Smooth muscle cell (in vitro differentiated cells): ENCODE data around the gene SLX4. TPM values are rescaled to one million over a fixed set of nuclear protein-coding genes. Genes with fewer than 3 reads are reported as not detected.

ENCODE experiments used
- DNase-seq: peaks from one replicate; lab custom pipeline; 2025; ENCODE audit not compliant: unreplicated experiment; lab: John Stamatoyannopoulos, UW
- H2AFZ ChIP-seq: fragments of 200-600 bp; sonication (generic); 2 replicates; pipeline ENCODE4 v1.6.0; 2016; ENCODE audit warnings: antibody characterized with exemption, low read depth, mild to moderate bottlenecking
- H3F3A ChIP-seq: fragments of 200-600 bp; sonication (generic); 2 replicates; pipeline ENCODE4 v1.6.0; 2017; ENCODE audit warnings: antibody characterized with exemption, low read depth
- H3K27ac ChIP-seq: fragments of 200-600 bp; sonication (generic); 2 replicates; pipeline ENCODE4 v1.5.1; 2016; ENCODE audit warnings: low read depth, mild to moderate bottlenecking
- H3K27me3 ChIP-seq: fragments of 200-600 bp; sonication (generic); 2 replicates; pipeline ENCODE4 v1.6.1; 2016; ENCODE audit warnings: low read depth, mild to moderate bottlenecking
- H3K36me3 ChIP-seq: fragments of 200-600 bp; sonication (generic); 2 replicates; pipeline ENCODE4 v1.5.1; 2016; ENCODE audit warnings: low read depth
- H3K4me1 ChIP-seq: fragments of 200-600 bp; sonication (generic); 2 replicates; pipeline ENCODE4 v1.5.1; 2016; ENCODE audit warnings: low read depth
- H3K4me2 ChIP-seq: fragments of 200-600 bp; sonication (generic); 2 replicates; pipeline ENCODE4 v1.6.0; 2016; ENCODE audit warnings: mild to moderate bottlenecking
- H3K4me3 ChIP-seq: fragments of 200-600 bp; sonication (generic); 2 replicates; pipeline ENCODE4 v1.5.1; 2016; ENCODE audit warnings: mild to moderate bottlenecking
- H3K79me2 ChIP-seq: fragments of 200-600 bp; sonication (generic); 2 replicates; pipeline ENCODE4 v1.6.0; 2016; ENCODE audit warnings: low read depth, mild to moderate bottlenecking
- H3K9ac ChIP-seq: fragments of 200-600 bp; sonication (generic); 2 replicates; pipeline ENCODE4 v1.6.0; 2016; ENCODE audit warnings: low read depth
- H3K9me3 ChIP-seq: fragments of 200-600 bp; sonication (generic); replicated peaks from 2 replicates; pipeline ENCODE4 v1.5.1; 2016; ENCODE audit warnings: low read depth
- H4K20me1 ChIP-seq: fragments of 200-600 bp; sonication (generic); 2 replicates; pipeline ENCODE4 v1.6.0; 2016; ENCODE audit warnings: low read depth
- WGBS: methylation state at CpG from one replicate; pipeline ENCODE4 v1.1.7; 2016; ENCODE audit warnings: low lambda C conversion rate; 5-methylcytosine and 5-hydroxymethylcytosine counted together
- polyA plus RNA-seq: library from polyadenylated mRNA; unstranded; fragments of >200 nt; fragmentation: Nextera tagmentation; extraction: Ambion mirVana; gene quantifications from 2 replicates; pipeline ENCODE4 v1.2.1, GENCODE V29; 2016
- total RNA-seq: library from RNA; depleted of rRNA; stranded (reverse); fragments of >200 nt; gene quantifications from 2 replicates; pipeline ENCODE4 v1.2.3, GENCODE V29; 2014
- TF ChIP-seq, protein P1 (sequence below): fragments of 200-600 bp; sonication (generic); IDR thresholded peaks from 2 replicates; pipeline ENCODE4 v1.5.1; 2017; ENCODE audit warnings: borderline replicate concordance, mild to moderate bottlenecking, antibody characterized with exemption; ENCODE audit not compliant: insufficient read depth, poor library complexity, severe bottlenecking

The SLX4 gene
- total and polyA plus RNA-seq, 2 experiments from 2014 or later: 3.5 to 3.6 TPM

DNA sequence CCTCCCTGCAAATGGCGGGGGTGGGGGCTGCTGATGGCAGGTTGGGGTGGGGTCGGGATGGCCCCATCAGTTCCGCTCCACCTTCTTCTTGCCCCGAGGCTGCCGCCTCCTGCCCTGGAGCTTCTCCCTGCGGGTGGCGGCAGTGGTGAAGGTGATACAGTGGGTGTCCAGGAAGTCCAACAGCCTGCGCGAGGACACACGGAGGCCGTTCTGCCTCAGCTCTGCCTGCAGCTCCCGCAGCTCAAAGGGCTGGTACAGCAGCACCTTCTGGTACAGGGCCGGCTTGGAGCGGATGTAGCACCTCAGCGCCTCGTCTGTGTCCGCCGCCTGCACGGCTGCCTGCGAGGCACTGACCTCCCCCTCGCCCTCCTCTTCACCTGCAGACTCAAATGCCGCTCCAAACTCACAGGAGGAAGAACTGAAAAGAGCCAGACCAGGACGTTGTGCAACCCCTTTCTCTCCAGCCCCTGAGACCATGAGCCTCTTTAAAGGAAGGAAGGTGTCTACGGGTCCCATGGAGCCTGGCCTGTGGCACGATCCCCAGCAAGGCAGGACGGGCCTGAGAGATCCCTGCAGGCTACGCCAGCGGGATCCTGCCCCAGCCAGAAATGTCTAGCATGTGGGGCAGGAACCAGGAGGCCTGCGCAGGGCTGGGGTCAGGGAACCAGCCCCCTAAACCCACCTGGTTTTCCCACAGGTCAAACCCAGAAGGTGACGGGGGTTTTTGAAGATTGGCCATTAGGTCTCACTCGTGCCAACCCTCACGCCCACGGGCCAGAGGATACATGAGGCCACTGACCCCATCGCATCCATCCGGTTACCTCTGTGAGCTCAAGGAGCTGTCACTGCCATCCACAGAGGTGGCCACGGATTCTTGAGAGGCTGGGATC is 28.9 kb downstream of the SLX4 start:
- no peaks in the 10 kb centered on the region for H3K4me1 ChIP-seq
- TF ChIP-seq, protein P1, sequence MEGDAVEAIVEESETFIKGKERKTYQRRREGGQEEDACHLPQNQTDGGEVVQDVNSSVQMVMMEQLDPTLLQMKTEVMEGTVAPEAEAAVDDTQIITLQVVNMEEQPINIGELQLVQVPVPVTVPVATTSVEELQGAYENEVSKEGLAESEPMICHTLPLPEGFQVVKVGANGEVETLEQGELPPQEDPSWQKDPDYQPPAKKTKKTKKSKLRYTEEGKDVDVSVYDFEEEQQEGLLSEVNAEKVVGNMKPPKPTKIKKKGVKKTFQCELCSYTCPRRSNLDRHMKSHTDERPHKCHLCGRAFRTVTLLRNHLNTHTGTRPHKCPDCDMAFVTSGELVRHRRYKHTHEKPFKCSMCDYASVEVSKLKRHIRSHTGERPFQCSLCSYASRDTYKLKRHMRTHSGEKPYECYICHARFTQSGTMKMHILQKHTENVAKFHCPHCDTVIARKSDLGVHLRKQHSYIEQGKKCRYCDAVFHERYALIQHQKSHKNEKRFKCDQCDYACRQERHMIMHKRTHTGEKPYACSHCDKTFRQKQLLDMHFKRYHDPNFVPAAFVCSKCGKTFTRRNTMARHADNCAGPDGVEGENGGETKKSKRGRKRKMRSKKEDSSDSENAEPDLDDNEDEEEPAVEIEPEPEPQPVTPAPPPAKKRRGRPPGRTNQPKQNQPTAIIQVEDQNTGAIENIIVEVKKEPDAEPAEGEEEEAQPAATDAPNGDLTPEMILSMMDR: no peak
- no peak overlapping the region for H2AFZ ChIP-seq
- H3K27ac ChIP-seq: no peak overlapping the region
- no peak overlapping the region for H3K9ac ChIP-seq
- no peaks in the 10 kb centered on the region for H3K27me3 ChIP-seq
- no peak overlapping the region for H3K4me2 ChIP-seq
- no peaks in the 10 kb centered on the region for H3F3A ChIP-seq
- no peaks in the 10 kb centered on the region for H3K36me3 ChIP-seq
- WGBS: 97% methylated on average over 36 of the region's 36 CpGs
- H4K20me1 ChIP-seq: no peaks in the 10 kb centered on the region
- no peaks in the 10 kb centered on the region for H3K9me3 ChIP-seq
- no peaks in the 10 kb centered on the region for H3K79me2 ChIP-seq
- DNase-seq: no peak
- no peak overlapping the region for H3K4me3 ChIP-seq

DNA sequence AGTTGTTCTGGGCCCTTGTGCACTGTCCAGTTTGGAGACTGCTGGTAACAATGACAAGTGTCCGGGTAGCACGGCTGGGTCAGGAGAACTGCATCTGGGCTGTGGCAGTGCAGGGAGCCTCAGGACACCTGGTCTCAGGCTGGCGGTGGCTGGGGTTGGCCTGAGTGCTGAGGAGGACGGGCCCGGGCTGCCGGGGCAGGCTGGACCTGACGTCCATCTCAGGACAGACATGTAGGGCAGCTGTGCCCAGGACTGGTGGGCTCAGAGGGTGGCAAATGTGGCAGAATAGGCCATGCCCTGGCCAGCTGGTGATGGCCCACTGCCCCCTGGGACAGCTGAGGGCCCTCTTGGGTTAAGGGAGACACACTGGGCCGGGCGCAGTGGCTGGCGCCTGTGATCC is 30.0 kb downstream of the SLX4 start:
- H3K36me3 ChIP-seq: no peaks in the 10 kb centered on the region
- H3K27ac ChIP-seq: no peak overlapping the region

DNA sequence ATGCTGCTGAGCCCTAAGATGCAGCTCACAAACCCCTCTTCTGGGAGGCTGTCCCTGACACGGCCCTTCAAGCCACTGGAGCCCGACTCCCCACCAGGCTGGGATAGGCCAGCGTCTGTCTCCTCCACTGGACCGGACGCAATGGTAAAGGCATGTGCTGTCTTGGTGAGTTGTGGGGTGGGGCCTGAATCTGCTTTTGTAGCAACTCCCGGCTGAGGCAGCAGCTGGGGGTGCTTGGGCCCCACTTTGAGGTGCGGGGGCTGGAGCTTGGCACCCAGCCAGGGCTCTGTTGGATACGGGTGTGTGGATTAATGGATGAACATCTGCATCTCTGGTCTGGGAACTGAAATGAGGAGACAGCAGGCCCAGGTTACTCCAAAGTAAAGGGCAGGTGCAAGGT is 30.7 kb downstream of the SLX4 start:
- Histone ChIP-seq H4K20me1 (no peaks in the 10 kb centered on the region), H3K9ac (no peak overlapping the region), H3K27me3 (no peaks in the 10 kb centered on the region), H3K36me3 (no peaks in the 10 kb centered on the region), H2AFZ (no peak overlapping the region), H3K9me3 (no peaks in the 10 kb centered on the region), H3K4me2 (no peak overlapping the region), H3K4me3 (no peak overlapping the region), H3F3A (no peaks in the 10 kb centered on the region), H3K27ac (no peak overlapping the region), H3K4me1 (no peaks in the 10 kb centered on the region), H3K79me2 (no peaks in the 10 kb centered on the region)
- WGBS: 72% methylated on average over 8 of the region's 8 CpGs
- no peak for DNase-seq
- TF ChIP-seq, protein P1: no peak

More for the DNA sequence above, 30.0 kb downstream of the SLX4 start:
- H3F3A ChIP-seq: no peaks in the 10 kb centered on the region
- H3K79me2 ChIP-seq: no peaks in the 10 kb centered on the region
- no peaks in the 10 kb centered on the region for H3K9me3 ChIP-seq
- TF ChIP-seq, protein P1: no peak
- no peaks in the 10 kb centered on the region for H3K27me3 ChIP-seq
- no peak overlapping the region for H3K4me3 ChIP-seq
- H2AFZ ChIP-seq: no peak overlapping the region
- no peak overlapping the region for H3K9ac ChIP-seq
- no peaks in the 10 kb centered on the region for H4K20me1 ChIP-seq
- DNase-seq: no peak
- WGBS: 96% methylated on average over 10 of the region's 10 CpGs
- no peaks in the 10 kb centered on the region for H3K4me1 ChIP-seq
- H3K4me2 ChIP-seq: no peak overlapping the region
